ENCODE data around the gene AXIN1.
"Not testable (repeated sequence)": the region's sequence is repeated elsewhere in the genome, so short reads cannot be mapped to it uniquely, and the experiment has no call there.

Gene AXIN1

GRCh38 chr16:354291-354881, 1.9 kb upstream of the AXIN1 start:
- Histone ChIP-seq H3K9me3 (ENCODE audit: control insufficient read depth, low read depth, low read length) (no peaks in the 10 kb centered on the region), H3K36me3 (ENCODE audit: control insufficient read depth, low read depth, low read length) (peaks cover 4% of the 10 kb centered on the region), H3K9ac (ENCODE audit: low read length) (no peak overlapping the region), H3K27ac (ENCODE audit: low read length) (no peak overlapping the region), H3K4me3 (ENCODE audit: low read length) (no peak overlapping the region), H3K27me3 (ENCODE audit: control insufficient read depth, insufficient read depth, low read length) (no peaks in the 10 kb centered on the region), H3K4me1 (ENCODE audit: control insufficient read depth, low read depth, low read length) (no peaks in the 10 kb centered on the region)

GRCh38 chr16:353404-354290, 1.1 kb upstream of the AXIN1 start:
- Histone ChIP-seq H3K27ac (ENCODE audit: low read length) (no peak overlapping the region), H3K27me3 (ENCODE audit: control insufficient read depth, insufficient read depth, low read length) (no peaks in the 10 kb centered on the region)

GRCh38 chr16:351804-352520, 561 bp downstream of the AXIN1 start:
- Histone ChIP-seq H3K9me3 (ENCODE audit: control insufficient read depth, low read depth, low read length) (no peaks in the 10 kb centered on the region), H3K4me3 (ENCODE audit: low read length) (peak overlapping the region; percentile 71), H3K4me1 (ENCODE audit: control insufficient read depth, low read depth, low read length) (no peaks in the 10 kb centered on the region), H3K36me3 (ENCODE audit: control insufficient read depth, low read depth, low read length) (peaks cover 4% of the 10 kb centered on the region), H3K27me3 (ENCODE audit: control insufficient read depth, insufficient read depth, low read length) (no peaks in the 10 kb centered on the region), H3K27ac (ENCODE audit: low read length) (no peak overlapping the region), H3K9ac (ENCODE audit: low read length) (peak overlapping the region; percentile 50)

More at GRCh38 chr16:353404-354290, 1.1 kb upstream of the AXIN1 start:
- Histone ChIP-seq H3K9me3 (ENCODE audit: control insufficient read depth, low read depth, low read length) (no peaks in the 10 kb centered on the region), H3K4me1 (ENCODE audit: control insufficient read depth, low read depth, low read length) (no peaks in the 10 kb centered on the region), H3K9ac (ENCODE audit: low read length) (no peak overlapping the region), H3K36me3 (ENCODE audit: control insufficient read depth, low read depth, low read length) (peaks cover 4% of the 10 kb centered on the region), H3K4me3 (ENCODE audit: low read length) (peak overlapping the region; percentile 50)

- no peak overlapping the region for H3K4me3 ChIP-seq (ENCODE audit: low read length)
- H3K4me1 ChIP-seq (ENCODE audit: control insufficient read depth, low read depth, low read length) = no peaks in the 10 kb centered on the region
- H3K27ac ChIP-seq (ENCODE audit: low read length) = no peak overlapping the region
- H3K27me3 ChIP-seq (ENCODE audit: control insufficient read depth, insufficient read depth, low read length) = no peaks in the 10 kb centered on the region
- no peaks in the 10 kb centered on the region for H3K9me3 ChIP-seq (ENCODE audit: control insufficient read depth, low read depth, low read length)
- no peak overlapping the region for H3K9ac ChIP-seq (ENCODE audit: low read length)
- peaks cover 17% of the 10 kb centered on the region for H3K36me3 ChIP-seq (ENCODE audit: control insufficient read depth, low read depth, low read length)
Observed at GRCh38 chr16:350203-350602, 2.3 kb downstream of the AXIN1 start.

- Histone ChIP-seq H3K9me3 (ENCODE audit: control insufficient read depth, low read depth, low read length) (no peaks in the 10 kb centered on the region), H3K36me3 (ENCODE audit: control insufficient read depth, low read depth, low read length) (peaks cover 25% of the 10 kb centered on the region), H3K27me3 (ENCODE audit: control insufficient read depth, insufficient read depth, low read length) (no peaks in the 10 kb centered on the region), H3K9ac (ENCODE audit: low read length) (no peak overlapping the region), H3K4me1 (ENCODE audit: control insufficient read depth, low read depth, low read length) (no peaks in the 10 kb centered on the region), H3K27ac (ENCODE audit: low read length) (no peak overlapping the region), H3K4me3 (ENCODE audit: low read length) (no peak overlapping the region)
Observed at GRCh38 chr16:349211-349610, 3.3 kb downstream of the AXIN1 start.

- not testable (repeated sequence) for H3K27ac ChIP-seq (ENCODE audit: low read length); H3K4me1 ChIP-seq (ENCODE audit: control insufficient read depth, low read depth, low read length); H3K9me3 ChIP-seq (ENCODE audit: control insufficient read depth, low read depth, low read length)
Observed at GRCh38 chr16:348495-348894, 4.0 kb downstream of the AXIN1 start.

GRCh38 chr16:347203-347602, 5.3 kb downstream of the AXIN1 start:
- Histone ChIP-seq H3K9ac (ENCODE audit: low read length) (no peak overlapping the region), H3K36me3 (ENCODE audit: control insufficient read depth, low read depth, low read length) (peaks cover 25% of the 10 kb centered on the region), H3K4me1 (ENCODE audit: control insufficient read depth, low read depth, low read length) (no peaks in the 10 kb centered on the region), H3K27ac (ENCODE audit: low read length) (no peak overlapping the region), H3K9me3 (ENCODE audit: control insufficient read depth, low read depth, low read length) (no peaks in the 10 kb centered on the region), H3K4me3 (ENCODE audit: low read length) (no peak overlapping the region), H3K27me3 (ENCODE audit: control insufficient read depth, insufficient read depth, low read length) (no peaks in the 10 kb centered on the region)

More at GRCh38 chr16:348495-348894, 4.0 kb downstream of the AXIN1 start:
- peaks cover 25% of the 10 kb centered on the region for H3K36me3 ChIP-seq (ENCODE audit: control insufficient read depth, low read depth, low read length)
- H3K9ac ChIP-seq (ENCODE audit: low read length); H3K4me3 ChIP-seq (ENCODE audit: low read length); H3K27me3 ChIP-seq (ENCODE audit: control insufficient read depth, insufficient read depth, low read length): not testable (repeated sequence)

GRCh38 chr16:346587-346986, 5.9 kb downstream of the AXIN1 start:
- no peak overlapping the region for H3K27ac ChIP-seq (ENCODE audit: low read length)
- no peak overlapping the region for H3K4me3 ChIP-seq (ENCODE audit: low read length)
- H3K9ac ChIP-seq (ENCODE audit: low read length) = no peak overlapping the region
- no peaks in the 10 kb centered on the region for H3K9me3 ChIP-seq (ENCODE audit: control insufficient read depth, low read depth, low read length)
- no peaks in the 10 kb centered on the region for H3K27me3 ChIP-seq (ENCODE audit: control insufficient read depth, insufficient read depth, low read length)
- H3K36me3 ChIP-seq (ENCODE audit: control insufficient read depth, low read depth, low read length) = peaks cover 25% of the 10 kb centered on the region
- H3K4me1 ChIP-seq (ENCODE audit: control insufficient read depth, low read depth, low read length) = no peaks in the 10 kb centered on the region

GRCh38 chr16:345772-346171, 6.8 kb downstream of the AXIN1 start:
- no peaks in the 10 kb centered on the region for H3K4me1 ChIP-seq (ENCODE audit: control insufficient read depth, low read depth, low read length)
- no peaks in the 10 kb centered on the region for H3K9me3 ChIP-seq (ENCODE audit: control insufficient read depth, low read depth, low read length)
- no peak overlapping the region for H3K9ac ChIP-seq (ENCODE audit: low read length)
- peaks cover 25% of the 10 kb centered on the region for H3K36me3 ChIP-seq (ENCODE audit: control insufficient read depth, low read depth, low read length)
- H3K4me3 ChIP-seq (ENCODE audit: low read length) = no peak overlapping the region
- H3K27me3 ChIP-seq (ENCODE audit: control insufficient read depth, insufficient read depth, low read length) = no peaks in the 10 kb centered on the region
- H3K27ac ChIP-seq (ENCODE audit: low read length) = no peak overlapping the region

- Histone ChIP-seq H3K4me3 (ENCODE audit: low read length) (no peak overlapping the region), H3K9ac (ENCODE audit: low read length) (no peak overlapping the region), H3K9me3 (ENCODE audit: control insufficient read depth, low read depth, low read length) (no peaks in the 10 kb centered on the region), H3K4me1 (ENCODE audit: control insufficient read depth, low read depth, low read length) (no peaks in the 10 kb centered on the region), H3K27ac (ENCODE audit: low read length) (no peak overlapping the region), H3K36me3 (ENCODE audit: control insufficient read depth, low read depth, low read length) (peaks cover 22% of the 10 kb centered on the region), H3K27me3 (ENCODE audit: control insufficient read depth, insufficient read depth, low read length) (no peaks in the 10 kb centered on the region)
Observed at GRCh38 chr16:342455-343213, 9.9 kb downstream of the AXIN1 start.

- H3K4me3 ChIP-seq (ENCODE audit: low read length); H3K4me1 ChIP-seq (ENCODE audit: control insufficient read depth, low read depth, low read length); H3K9ac ChIP-seq (ENCODE audit: low read length); H3K27ac ChIP-seq (ENCODE audit: low read length); H3K27me3 ChIP-seq (ENCODE audit: control insufficient read depth, insufficient read depth, low read length); H3K9me3 ChIP-seq (ENCODE audit: control insufficient read depth, low read depth, low read length): not testable (repeated sequence)
- H3K36me3 ChIP-seq (ENCODE audit: control insufficient read depth, low read depth, low read length) = peaks cover 22% of the 10 kb centered on the region
Observed at GRCh38 chr16:341974-342336, 10.6 kb downstream of the AXIN1 start.
